Posterior vena cava (tissue), 2 donors: ENCODE data around the gene TLE3. TPM values are rescaled to one million over a fixed set of nuclear protein-coding genes. Genes with fewer than 3 reads are reported as not detected.
A peak's percentile ranks its signal among the peaks of the same experiment; 100 is the strongest.

Experiments used
- DNase-seq: peaks from one replicate; pipeline ENCODE4 v3.0.0-alpha.2; 2020; ENCODE audit warnings: low spot score
- intact Hi-C, 2 donors: fragments of 100-400 bp; cut with DNase I; formaldehyde crosslinking; loops; one replicate each; pipeline versions ENCODE4 v1.14.1 to v1.14.2; 2022 to 2023
- total RNA-seq, 2 donors: library from RNA; stranded (reverse); fragmentation: NEBNext Ultra II Directional; extraction: Animal tissue kit (Norgen Biotek cat#: 25700); gene quantifications; one replicate each; pipeline ENCODE4 v1.2.1, GENCODE V29; 2021
- donor health status: DM: yes; HTN: yes; CAD: no.
- donor health status: DM: yes; HTN: yes; CAD: no.

The TLE3 gene
- total RNA-seq, 2 donors from 2014 or later, result 45.5 to 50.9 TPM

GRCh38 chr15:70102827-70103226 is 5.1 kb upstream of the TLE3 start:
- intact Hi-C loops, result loop anchor here (5.0 kb wide), 2 partner anchors 211 to 841 kb away; no protein-coding TSS in a partner anchor
- no peak for DNase-seq

- no peak for DNase-seq
- intact Hi-C loops, result loop anchor here (5.0 kb wide), 2 partner anchors 209 to 839 kb away; no protein-coding TSS in a partner anchor
Observed at GRCh38 chr15:70101459-70102113, 3.9 kb upstream of the TLE3 start.

- DNase-seq, result peak; percentile 88
- intact Hi-C loops, result loop anchor here (5.0 kb wide), 2 partner anchors 208 to 838 kb away; no protein-coding TSS in a partner anchor
Observed at GRCh38 chr15:70100474-70101341, 3.0 kb upstream of the TLE3 start.

- peak; percentile 35 for DNase-seq
- intact Hi-C loops, result loop anchor here (5.0 kb wide), 3 partner anchors 38 to 838 kb away; no protein-coding TSS in a partner anchor
Observed at GRCh38 chr15:70099967-70100473, 2.3 kb upstream of the TLE3 start.

- DNase-seq, result peak; percentile 100
Observed at GRCh38 chr15:70099167-70099966, 1.6 kb upstream of the TLE3 start.

GRCh38 chr15:70098461-70099166 is 897 bp upstream of the TLE3 start:
- intact Hi-C loops, result loop anchor here in 1 of 2 donors (5.0 kb wide), 1 partner anchor 36 kb away; no protein-coding TSS in a partner anchor
- peak; percentile 87 for DNase-seq

More at GRCh38 chr15:70099167-70099966, 1.6 kb upstream of the TLE3 start:
- intact Hi-C loops, result loop anchor here in 1 of 2 donors (5.0 kb wide), 1 partner anchor 37 kb away; no protein-coding TSS in a partner anchor

- DNase-seq, result peak; percentile 53
- intact Hi-C loops, result loop anchor here in 1 of 2 donors (5.0 kb wide), 1 partner anchor 36 kb away; no protein-coding TSS in a partner anchor
Observed at GRCh38 chr15:70098153-70098460, 390 bp upstream of the TLE3 start.

- intact Hi-C loops, result loop anchor here in 1 of 2 donors (5.0 kb wide), 1 partner anchor 35 kb away; no protein-coding TSS in a partner anchor
- no peak for DNase-seq
Observed at GRCh38 chr15:70097063-70097320, 725 bp downstream of the TLE3 start.

- intact Hi-C loops, result loop anchor here in 1 of 2 donors (5.0 kb wide), 1 partner anchor 34 kb away; no protein-coding TSS in a partner anchor
- DNase-seq, result peak; percentile 86
Observed at GRCh38 chr15:70096215-70097062, 1.3 kb downstream of the TLE3 start.

- intact Hi-C loops, result loop anchor here in 1 of 2 donors (5.0 kb wide), 1 partner anchor 33 kb away; no protein-coding TSS in a partner anchor
- peak; percentile 89 for DNase-seq
Observed at GRCh38 chr15:70095408-70096214, 2.1 kb downstream of the TLE3 start.

GRCh38 chr15:70094690-70095311 is 2.9 kb downstream of the TLE3 start:
- intact Hi-C loops, result loop anchor here in 1 of 2 donors (5.0 kb wide), 1 partner anchor 32 kb away; no protein-coding TSS in a partner anchor
- peak; percentile 44 for DNase-seq

- intact Hi-C loops, result no loop called here
- peak; percentile 53 for DNase-seq
Observed at GRCh38 chr15:70093481-70094319, 4.0 kb downstream of the TLE3 start.

GRCh38 chr15:70093070-70093469 is 4.6 kb downstream of the TLE3 start:
- peak; percentile 12 for DNase-seq
- intact Hi-C loops, result no loop called here

GRCh38 chr15:70092464-70093027 is 5.2 kb downstream of the TLE3 start:
- intact Hi-C loops, result no loop called here
- no peak for DNase-seq
